Epithelial cell of esophagus (primary cell): ENCODE measurements around the gene DAND5.
"Not testable (repeated sequence)": the region's sequence is repeated elsewhere in the genome, so short reads cannot be mapped to it uniquely, and the experiment has no call there.

Experiments
- DNase-seq: peaks from one replicate; pipeline ENCODE4 v3.0.0; 2010; ENCODE audit warnings: low read depth
- H3K4me3 ChIP-seq: 2 replicates; pipeline ENCODE4 v1.5.1; 2011; ENCODE audit warnings: mild to moderate bottlenecking, low read length, control low read depth
- TF ChIP-seq, protein P1 (sequence below): IDR thresholded peaks from 2 replicates; pipeline ENCODE4 v1.5.1; 2011; ENCODE audit warnings: low read depth, mild to moderate bottlenecking, low read length, control low read depth, inconsistent platforms; ENCODE audit not compliant: insufficient read depth; ENCODE audit errors: missing control alignments

DAND5 gene

DNA sequence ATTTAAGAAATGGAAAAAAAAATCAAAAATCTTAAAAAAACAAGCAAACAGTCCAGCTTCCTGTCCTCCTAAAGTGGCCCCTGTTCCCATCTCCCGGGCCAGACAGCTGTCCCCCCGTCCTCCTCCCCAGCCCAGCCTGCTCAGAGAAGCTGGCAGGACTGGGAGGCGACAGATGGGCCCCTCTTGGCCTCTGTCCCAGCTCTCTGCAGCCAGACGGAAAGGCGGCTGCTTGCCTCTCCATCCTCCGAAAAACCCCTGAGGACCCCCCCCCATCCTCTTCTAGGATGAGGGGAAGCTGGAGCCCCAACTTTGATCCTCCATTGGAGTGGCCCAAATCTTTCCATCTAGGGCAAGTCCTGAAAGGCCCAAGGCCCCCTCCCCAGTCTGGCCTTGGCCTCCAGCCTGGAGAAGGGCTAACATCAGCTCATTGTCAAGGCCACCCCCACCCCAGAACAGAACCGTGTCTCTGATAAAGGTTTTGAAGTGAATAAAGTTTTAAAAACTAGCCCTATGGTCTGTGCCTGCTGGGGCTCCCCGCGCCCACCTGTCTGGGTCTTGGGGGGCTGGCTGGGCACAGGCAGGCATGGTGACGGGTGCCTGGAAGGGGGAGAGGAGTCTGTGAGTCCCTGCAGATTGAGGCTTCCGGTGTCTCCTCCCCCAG lies 16.1 kb upstream of the DAND5 start:
- TF ChIP-seq, protein P1, sequence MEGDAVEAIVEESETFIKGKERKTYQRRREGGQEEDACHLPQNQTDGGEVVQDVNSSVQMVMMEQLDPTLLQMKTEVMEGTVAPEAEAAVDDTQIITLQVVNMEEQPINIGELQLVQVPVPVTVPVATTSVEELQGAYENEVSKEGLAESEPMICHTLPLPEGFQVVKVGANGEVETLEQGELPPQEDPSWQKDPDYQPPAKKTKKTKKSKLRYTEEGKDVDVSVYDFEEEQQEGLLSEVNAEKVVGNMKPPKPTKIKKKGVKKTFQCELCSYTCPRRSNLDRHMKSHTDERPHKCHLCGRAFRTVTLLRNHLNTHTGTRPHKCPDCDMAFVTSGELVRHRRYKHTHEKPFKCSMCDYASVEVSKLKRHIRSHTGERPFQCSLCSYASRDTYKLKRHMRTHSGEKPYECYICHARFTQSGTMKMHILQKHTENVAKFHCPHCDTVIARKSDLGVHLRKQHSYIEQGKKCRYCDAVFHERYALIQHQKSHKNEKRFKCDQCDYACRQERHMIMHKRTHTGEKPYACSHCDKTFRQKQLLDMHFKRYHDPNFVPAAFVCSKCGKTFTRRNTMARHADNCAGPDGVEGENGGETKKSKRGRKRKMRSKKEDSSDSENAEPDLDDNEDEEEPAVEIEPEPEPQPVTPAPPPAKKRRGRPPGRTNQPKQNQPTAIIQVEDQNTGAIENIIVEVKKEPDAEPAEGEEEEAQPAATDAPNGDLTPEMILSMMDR: no peak
- DNase-seq: no peak
- no peak overlapping the region for H3K4me3 ChIP-seq

DNA sequence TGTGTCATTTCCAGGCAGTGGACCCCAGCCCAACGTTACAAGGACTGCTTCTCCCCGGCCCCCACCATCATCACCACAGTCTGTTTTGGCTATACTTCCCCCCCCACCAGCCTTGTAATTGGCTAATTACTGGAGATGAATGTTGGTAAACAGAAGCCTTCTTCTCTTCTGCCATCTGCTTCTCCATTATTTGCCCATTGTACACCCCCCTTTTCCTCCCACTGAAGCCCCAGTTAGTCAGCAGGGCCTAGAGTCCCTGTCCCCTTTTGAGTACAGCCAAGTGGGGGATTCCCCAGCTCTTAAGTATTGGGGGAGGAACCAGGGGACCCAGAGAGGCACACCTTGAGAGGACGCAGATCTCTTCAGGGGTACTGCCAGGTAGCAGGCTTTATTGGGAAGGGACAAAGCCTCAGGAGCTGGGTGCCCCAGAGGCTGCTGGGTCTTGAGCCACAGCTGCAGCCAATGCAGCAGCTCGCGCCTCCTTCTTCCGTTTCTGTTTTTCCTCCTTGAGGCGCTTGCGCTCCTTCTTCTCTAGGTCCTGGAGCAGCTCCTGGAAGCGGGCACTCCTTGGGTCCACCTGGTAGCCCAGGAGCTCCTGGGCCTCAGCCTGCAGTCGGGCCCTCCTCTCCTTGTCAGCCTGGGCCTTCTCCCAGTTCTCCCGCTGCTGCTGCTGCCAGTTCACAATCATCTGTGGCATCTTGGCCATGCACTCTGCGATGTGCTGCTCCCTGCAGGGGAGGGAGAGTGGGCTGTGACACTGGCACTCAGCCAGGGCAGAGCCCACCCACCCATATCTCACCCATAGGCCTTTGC lies 15.4 kb upstream of the DAND5 start:
- no peak overlapping the region for H3K4me3 ChIP-seq
- no peak for DNase-seq
- TF ChIP-seq, protein P1: no peak

DNA sequence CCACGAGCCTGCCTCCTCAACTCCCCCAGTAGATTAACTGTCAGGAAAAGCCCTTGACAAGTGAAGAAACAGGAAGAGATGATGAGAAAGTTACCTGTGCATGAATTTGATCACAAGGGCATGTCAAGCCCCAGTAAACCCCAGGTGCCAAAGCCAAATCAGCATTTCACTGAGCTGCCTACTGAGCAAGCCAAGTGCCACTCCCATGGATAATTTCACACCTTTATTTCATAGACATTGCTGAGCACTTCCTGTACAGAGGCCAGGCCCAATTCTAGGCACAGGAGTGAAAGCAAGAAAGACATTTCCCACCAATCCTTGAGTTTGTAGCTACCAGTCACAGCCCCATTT lies 14.8 kb upstream of the DAND5 start:
- TF ChIP-seq, protein P1: no peak
- peak; percentile 55 for DNase-seq
- no peak overlapping the region for H3K4me3 ChIP-seq

DNA sequence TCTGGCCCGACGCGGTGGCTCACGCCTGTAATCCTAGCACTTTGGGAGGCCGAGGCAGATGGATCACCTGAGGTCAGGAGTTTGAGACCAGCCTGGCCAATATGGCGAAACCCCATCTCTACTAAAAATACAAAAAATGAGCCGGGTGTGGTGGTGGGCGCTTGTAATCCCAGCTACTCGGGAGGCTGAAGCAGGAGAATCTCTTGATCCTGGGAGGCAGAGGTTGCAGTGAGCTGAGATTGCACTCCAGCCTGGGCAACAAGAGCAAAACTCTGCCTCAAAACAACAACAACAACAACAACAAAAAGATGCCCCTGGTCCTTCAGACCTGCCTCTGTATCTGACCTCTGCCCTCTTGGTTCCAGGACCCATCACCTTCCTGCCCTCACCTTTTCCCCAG lies 13.8 kb upstream of the DAND5 start:
- DNase-seq: not testable (repeated sequence)
- peak overlapping the region; percentile 81 for H3K4me3 ChIP-seq

DNA sequence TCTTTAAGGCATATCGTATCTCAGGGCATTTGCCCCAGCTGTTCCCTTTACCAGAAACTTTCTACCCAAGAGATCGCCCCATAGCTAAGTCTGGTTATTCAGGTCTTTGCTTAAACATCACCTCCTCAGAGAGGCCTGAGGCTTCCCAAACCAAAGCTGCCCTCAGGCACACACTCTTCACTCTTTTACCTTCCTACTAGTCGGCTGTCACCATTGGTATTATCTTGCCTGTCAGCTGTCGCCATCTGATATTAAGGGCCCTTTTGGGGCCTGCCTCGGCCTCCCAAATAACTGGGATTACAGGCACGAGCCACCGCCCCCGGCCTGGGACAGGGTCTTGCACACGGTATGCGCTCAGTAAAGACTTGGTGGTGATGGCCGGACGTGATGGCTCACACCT lies 13.4 kb upstream of the DAND5 start:
- H3K4me3 ChIP-seq: peak overlapping the region; percentile 81
- TF ChIP-seq, protein P1: no peak
- DNase-seq: peak; percentile 28

DNA sequence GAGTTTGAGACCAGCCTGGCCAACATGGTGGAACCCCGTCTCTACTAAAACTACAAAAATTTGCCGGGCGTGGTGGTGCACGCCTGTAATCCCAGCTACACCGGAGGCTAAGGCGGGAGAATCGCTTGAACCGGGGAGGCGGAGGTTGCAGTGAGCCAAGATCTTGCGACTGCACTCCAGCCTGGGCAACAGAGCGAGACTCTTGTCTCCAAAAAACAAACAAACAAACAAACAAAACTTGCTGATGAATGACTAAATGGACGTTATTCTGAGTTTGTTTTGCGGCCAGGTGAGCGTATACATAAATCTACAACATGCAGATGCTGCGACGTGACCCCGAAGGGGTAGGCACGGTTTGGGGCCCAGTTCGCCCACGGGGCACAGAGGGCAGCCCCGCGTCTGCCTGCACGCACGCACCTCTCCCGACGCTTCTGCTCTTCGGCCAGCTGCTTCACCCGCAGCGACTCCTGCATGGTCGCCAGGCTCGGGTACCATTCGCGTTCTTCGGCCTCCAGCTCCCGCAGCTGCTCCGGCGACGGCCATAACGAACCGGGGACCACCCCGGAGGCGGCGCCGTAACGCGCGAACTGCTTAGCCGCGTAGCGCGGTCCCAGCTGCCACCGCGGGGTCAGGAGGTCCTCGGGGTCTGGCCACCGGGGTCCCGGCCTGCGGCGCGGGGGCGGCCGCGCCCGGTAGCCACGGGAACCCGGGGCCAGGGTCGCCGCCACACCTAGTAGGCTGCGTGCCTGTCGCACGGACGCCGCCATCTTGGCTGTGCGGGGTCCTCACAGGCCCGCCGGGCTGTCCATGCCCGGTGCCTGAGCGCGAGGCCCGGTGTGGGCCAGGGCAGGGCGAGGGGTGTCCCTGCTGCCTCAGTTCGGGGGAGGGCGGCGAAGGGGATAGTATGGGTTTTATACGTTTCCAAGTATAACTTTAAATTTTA lies 12.7 kb upstream of the DAND5 start, which contains the start of gene GADD45GIP1:
Gene GADD45GIP1 (minus strand): TSS at position 778 of the 943 bp plus-strand sequence. CDS start 11 bp downstream, at position 767.
- H3K4me3 ChIP-seq: peak within 1 kb of the TSS; percentile 81
- TF ChIP-seq, protein P1: no peak
- DNase-seq: peak; percentile 76

DNA sequence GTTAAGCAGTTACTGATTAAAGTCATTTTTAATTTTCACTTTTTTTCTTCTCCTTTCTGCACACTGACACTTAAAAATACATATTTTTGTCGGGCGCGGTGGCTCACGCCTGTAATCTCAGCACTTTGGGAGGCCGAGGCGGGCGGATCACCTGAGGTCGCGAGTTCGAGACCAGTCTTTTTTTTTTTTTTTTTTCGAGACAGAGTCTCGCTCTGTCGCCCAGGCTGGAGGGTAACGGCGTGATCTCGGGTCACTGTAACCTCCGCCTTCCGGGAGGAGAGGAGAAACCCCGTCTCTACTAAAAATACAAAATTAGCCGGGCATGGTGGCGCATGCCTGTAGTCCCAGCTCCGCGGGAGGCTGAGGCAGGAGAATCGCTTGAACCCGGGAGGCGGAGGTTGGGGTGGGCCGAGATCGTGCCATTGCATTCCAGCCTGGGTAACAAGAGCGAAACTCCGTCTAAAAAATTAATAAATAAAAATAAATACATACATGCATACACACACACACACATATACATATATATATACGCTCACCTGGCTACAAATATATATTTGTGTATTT lies 11.9 kb upstream of the DAND5 start:
- H3K4me3 ChIP-seq: peak overlapping the region; percentile 81
- not testable (repeated sequence) for DNase-seq
